Testis (tissue), 2 donors: ENCODE results near the gene PSPC1.

Source experiments
- POLR2A ChIP-seq: fragments of 450-650 bp; IDR thresholded peaks from one replicate; pipeline ENCODE4 v1.6.1; 2017; ENCODE audit warnings: antibody characterized with exemption, mild to moderate bottlenecking, moderate library complexity
- TF ChIP-seq, protein P1 (sequence below), 3 experiments: fragments of 450-650 bp in 2 of 3; fragments of 200-600 bp in 1 of 3; sonication (generic) in 1 of 3; IDR thresholded peaks; one replicate each; pipeline ENCODE4 v1.5.1; 2016 to 2019; ENCODE audit warnings: antibody characterized with exemption in 3 of 3, mild to moderate bottlenecking in 2 of 3, moderate library complexity in 1 of 3

DNA sequence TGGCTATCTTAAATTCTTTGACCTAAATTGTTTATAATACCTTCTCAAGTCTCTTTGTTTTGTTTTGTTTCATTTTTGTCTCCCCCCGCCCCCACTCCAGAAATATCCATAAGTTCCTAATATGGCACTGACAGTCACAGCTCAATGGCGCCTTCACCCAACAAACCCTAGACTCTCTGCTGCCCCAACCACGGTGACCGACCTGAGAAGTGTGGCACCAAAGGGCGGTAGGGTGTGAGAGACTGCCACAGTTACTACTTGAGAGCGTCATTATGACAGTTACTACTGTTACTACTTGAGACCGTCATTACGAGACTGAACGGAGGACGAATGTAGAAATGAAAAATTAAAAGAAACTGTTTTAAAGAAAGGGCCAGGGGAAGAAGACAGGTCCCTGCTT lies 34.4 kb upstream of the PSPC1 start:
- TF ChIP-seq, protein P1, sequence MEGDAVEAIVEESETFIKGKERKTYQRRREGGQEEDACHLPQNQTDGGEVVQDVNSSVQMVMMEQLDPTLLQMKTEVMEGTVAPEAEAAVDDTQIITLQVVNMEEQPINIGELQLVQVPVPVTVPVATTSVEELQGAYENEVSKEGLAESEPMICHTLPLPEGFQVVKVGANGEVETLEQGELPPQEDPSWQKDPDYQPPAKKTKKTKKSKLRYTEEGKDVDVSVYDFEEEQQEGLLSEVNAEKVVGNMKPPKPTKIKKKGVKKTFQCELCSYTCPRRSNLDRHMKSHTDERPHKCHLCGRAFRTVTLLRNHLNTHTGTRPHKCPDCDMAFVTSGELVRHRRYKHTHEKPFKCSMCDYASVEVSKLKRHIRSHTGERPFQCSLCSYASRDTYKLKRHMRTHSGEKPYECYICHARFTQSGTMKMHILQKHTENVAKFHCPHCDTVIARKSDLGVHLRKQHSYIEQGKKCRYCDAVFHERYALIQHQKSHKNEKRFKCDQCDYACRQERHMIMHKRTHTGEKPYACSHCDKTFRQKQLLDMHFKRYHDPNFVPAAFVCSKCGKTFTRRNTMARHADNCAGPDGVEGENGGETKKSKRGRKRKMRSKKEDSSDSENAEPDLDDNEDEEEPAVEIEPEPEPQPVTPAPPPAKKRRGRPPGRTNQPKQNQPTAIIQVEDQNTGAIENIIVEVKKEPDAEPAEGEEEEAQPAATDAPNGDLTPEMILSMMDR (IDR thresholded peaks at IDR 0.05): no peak
- TF ChIP-seq POLR2A: no peak
